ENCODE results near the gene GAS6. TPM values are rescaled to one million over a fixed set of nuclear protein-coding genes. Genes with fewer than 3 reads are reported as not detected.

GAS6 gene
- polyA plus RNA-seq, 1 donor from 2014 or later: 52.4 TPM

DNA sequence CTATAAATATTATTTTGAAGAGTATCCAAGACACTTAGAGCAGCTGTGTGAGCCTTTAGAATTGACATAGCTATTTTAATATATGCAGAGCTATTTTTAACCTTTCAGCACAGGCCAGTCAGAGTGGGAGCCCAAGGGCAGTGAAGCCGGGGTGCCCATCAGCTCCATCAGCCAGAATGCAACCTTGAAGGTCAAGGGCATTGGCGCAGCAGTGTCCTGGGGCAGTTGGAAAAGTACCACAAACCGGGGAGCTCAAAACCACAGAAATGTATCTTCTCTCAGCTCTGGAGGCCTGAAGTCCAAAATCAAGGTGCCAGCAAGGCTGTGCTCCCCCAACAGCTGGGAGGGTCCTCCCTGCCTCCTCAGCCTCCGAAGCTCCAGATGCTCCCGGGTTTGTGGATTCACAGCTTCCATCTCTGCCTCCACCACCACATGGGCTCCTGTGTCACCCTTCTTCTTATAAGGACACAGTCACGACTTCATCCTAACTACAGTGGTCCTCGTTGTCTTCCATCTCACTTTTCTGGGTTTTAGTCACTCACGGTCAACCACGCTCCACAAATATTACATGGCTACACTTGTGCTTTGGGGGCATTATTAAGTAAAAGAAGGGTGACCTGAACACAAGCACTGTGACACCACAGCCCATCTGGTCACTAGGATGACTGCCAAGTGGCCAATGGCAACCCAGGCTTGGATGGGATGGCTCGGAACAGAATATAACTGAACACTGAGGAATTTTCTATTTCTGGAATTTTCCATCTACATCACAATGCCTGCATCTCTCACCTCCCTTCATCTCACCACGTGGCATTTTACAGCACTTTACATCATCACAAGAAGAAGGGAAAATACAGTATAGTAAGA is 15.9 kb upstream of the GAS6 start:
- no peak for TF ChIP-seq EZH2 (IDR thresholded peaks at IDR 0.05; ENCODE audit: borderline replicate concordance, insufficient read depth, low read length, poor library complexity, severe bottlenecking)
- no peak for TF ChIP-seq EP300 (conservative IDR thresholded peaks at IDR 0.05; ENCODE audit: poor library complexity, severe bottlenecking)
- no peak for TF ChIP-seq RAD21 (conservative IDR thresholded peaks at IDR 0.05)
- TF ChIP-seq MXI1 (conservative IDR thresholded peaks at IDR 0.05; ENCODE audit: poor library complexity, severe bottlenecking): no peak
- no peak for TF ChIP-seq TAF1 (IDR thresholded peaks at IDR 0.05; ENCODE audit: low read depth)
- TF ChIP-seq, protein P1, sequence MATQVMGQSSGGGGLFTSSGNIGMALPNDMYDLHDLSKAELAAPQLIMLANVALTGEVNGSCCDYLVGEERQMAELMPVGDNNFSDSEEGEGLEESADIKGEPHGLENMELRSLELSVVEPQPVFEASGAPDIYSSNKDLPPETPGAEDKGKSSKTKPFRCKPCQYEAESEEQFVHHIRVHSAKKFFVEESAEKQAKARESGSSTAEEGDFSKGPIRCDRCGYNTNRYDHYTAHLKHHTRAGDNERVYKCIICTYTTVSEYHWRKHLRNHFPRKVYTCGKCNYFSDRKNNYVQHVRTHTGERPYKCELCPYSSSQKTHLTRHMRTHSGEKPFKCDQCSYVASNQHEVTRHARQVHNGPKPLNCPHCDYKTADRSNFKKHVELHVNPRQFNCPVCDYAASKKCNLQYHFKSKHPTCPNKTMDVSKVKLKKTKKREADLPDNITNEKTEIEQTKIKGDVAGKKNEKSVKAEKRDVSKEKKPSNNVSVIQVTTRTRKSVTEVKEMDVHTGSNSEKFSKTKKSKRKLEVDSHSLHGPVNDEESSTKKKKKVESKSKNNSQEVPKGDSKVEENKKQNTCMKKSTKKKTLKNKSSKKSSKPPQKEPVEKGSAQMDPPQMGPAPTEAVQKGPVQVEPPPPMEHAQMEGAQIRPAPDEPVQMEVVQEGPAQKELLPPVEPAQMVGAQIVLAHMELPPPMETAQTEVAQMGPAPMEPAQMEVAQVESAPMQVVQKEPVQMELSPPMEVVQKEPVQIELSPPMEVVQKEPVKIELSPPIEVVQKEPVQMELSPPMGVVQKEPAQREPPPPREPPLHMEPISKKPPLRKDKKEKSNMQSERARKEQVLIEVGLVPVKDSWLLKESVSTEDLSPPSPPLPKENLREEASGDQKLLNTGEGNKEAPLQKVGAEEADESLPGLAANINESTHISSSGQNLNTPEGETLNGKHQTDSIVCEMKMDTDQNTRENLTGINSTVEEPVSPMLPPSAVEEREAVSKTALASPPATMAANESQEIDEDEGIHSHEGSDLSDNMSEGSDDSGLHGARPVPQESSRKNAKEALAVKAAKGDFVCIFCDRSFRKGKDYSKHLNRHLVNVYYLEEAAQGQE (IDR thresholded peaks at IDR 0.05; ENCODE audit: borderline replicate concordance): no peak
- no peak for TF ChIP-seq POLR2AphosphoS5 (IDR thresholded peaks at IDR 0.05)
- no peak for TF ChIP-seq SMC3 (conservative IDR thresholded peaks at IDR 0.05; ENCODE audit: poor library complexity)
- TF ChIP-seq CTCF (IDR thresholded peaks at IDR 0.05; ENCODE audit: poor library complexity, severe bottlenecking): no peak
- Histone ChIP-seq H3K27me3 (ENCODE audit: insufficient read depth, low read depth, low read length) (no peaks in the 10 kb centered on the region), H3K9me3 (ENCODE audit: low read length) (no peaks in the 10 kb centered on the region), H3K9ac (ENCODE audit: low read length) (no peak overlapping the region), H4K20me1 (ENCODE audit: insufficient read depth) (no peaks in the 10 kb centered on the region), H3K4me2 (ENCODE audit: low read length) (no peak overlapping the region), H3K36me3 (ENCODE audit: insufficient read depth, low read length) (no peaks in the 10 kb centered on the region), H3F3A (ENCODE audit: insufficient read depth, low read length, poor library complexity, severe bottlenecking) (no peaks in the 10 kb centered on the region), H3K4me3 (ENCODE audit: low read length) (no peak overlapping the region), H3K27ac (ENCODE audit: low read length) (no peak overlapping the region), H3K9me2 (ENCODE audit: insufficient read depth, low read length) (no peaks in the 10 kb centered on the region), H2AFZ (ENCODE audit: low read depth, low read length) (no peak overlapping the region), H3K79me2 (replicated peaks; ENCODE audit: insufficient read depth, low read length) (no peaks in the 10 kb centered on the region)

- no peak overlapping the region for H3K4me2 ChIP-seq (ENCODE audit: low read length)
- no peaks in the 10 kb centered on the region for H3K9me3 ChIP-seq (ENCODE audit: low read length)
- H3K27ac ChIP-seq (ENCODE audit: low read length): no peak overlapping the region
- no peaks in the 10 kb centered on the region for H3K36me3 ChIP-seq (ENCODE audit: insufficient read depth, low read length)
- H3K27me3 ChIP-seq (ENCODE audit: insufficient read depth, low read depth, low read length): no peaks in the 10 kb centered on the region
- H3K79me2 ChIP-seq (replicated peaks; ENCODE audit: insufficient read depth, low read length): no peaks in the 10 kb centered on the region
- no peaks in the 10 kb centered on the region for H3F3A ChIP-seq (ENCODE audit: insufficient read depth, low read length, poor library complexity, severe bottlenecking)
- TF ChIP-seq EP300 (conservative IDR thresholded peaks at IDR 0.05; ENCODE audit: poor library complexity, severe bottlenecking) (no peak), MXI1 (conservative IDR thresholded peaks at IDR 0.05; ENCODE audit: poor library complexity, severe bottlenecking) (no peak), EZH2 (IDR thresholded peaks at IDR 0.05; ENCODE audit: borderline replicate concordance, insufficient read depth, low read length, poor library complexity, severe bottlenecking) (no peak), POLR2AphosphoS5 (IDR thresholded peaks at IDR 0.05) (no peak), SMC3 (conservative IDR thresholded peaks at IDR 0.05; ENCODE audit: poor library complexity) (no peak), CTCF (IDR thresholded peaks at IDR 0.05; ENCODE audit: poor library complexity, severe bottlenecking) (no peak), RAD21 (conservative IDR thresholded peaks at IDR 0.05) (no peak), TAF1 (IDR thresholded peaks at IDR 0.05; ENCODE audit: low read depth) (no peak)
- TF ChIP-seq, protein P1 (IDR thresholded peaks at IDR 0.05; ENCODE audit: borderline replicate concordance): no peak
- H3K4me3 ChIP-seq (ENCODE audit: low read length): no peak overlapping the region
- no peaks in the 10 kb centered on the region for H3K9me2 ChIP-seq (ENCODE audit: insufficient read depth, low read length)
- no peak overlapping the region for H2AFZ ChIP-seq (ENCODE audit: low read depth, low read length)
- no peaks in the 10 kb centered on the region for H4K20me1 ChIP-seq (ENCODE audit: insufficient read depth)
- no peak overlapping the region for H3K9ac ChIP-seq (ENCODE audit: low read length)
These were observed 15.1 kb upstream of the GAS6 start for GRCh38 chr13:113879017-113879416.
